LoVo (cell line): Measurements from ENCODE around the gene TNFAIP8.

Experiments
- DNase-seq: peaks from one replicate; pipeline ENCODE4 v3.0.0-alpha.2; 2016; ENCODE audit warnings: low spot score

The TNFAIP8 gene

GRCh38 chr5:119355685-119356611 is at the start of gene TNFAIP8:
TSS of gene TNFAIP8 (plus strand) at chr5:119356019. CDS start at chr5:119356091, 72 bp downstream.
- no peak for DNase-seq

GRCh38 chr5:119307170-119307569 is 48.6 kb upstream of the TNFAIP8 start:
- no peak for DNase-seq

GRCh38 chr5:119309326-119309725 is 46.5 kb upstream of the TNFAIP8 start:
- no peak for DNase-seq

GRCh38 chr5:119311688-119312087 is 44.1 kb upstream of the TNFAIP8 start:
- DNase-seq, result no peak

- DNase-seq, result no peak
Measured at GRCh38 chr5:119312403-119312802, 43.4 kb upstream of the TNFAIP8 start.

GRCh38 chr5:119313197-119313596 is 42.6 kb upstream of the TNFAIP8 start:
- no peak for DNase-seq

GRCh38 chr5:119313658-119314605 is 41.9 kb upstream of the TNFAIP8 start:
- no peak for DNase-seq

GRCh38 chr5:119315516-119315949 is 40.3 kb upstream of the TNFAIP8 start:
- peak; percentile 26 for DNase-seq

- DNase-seq, result no peak
Measured at GRCh38 chr5:119316086-119316485, 39.7 kb upstream of the TNFAIP8 start.

- DNase-seq, result no peak
Measured at GRCh38 chr5:119316906-119317305, 38.9 kb upstream of the TNFAIP8 start.

- no peak for DNase-seq
Measured at GRCh38 chr5:119318256-119318894, 37.4 kb upstream of the TNFAIP8 start.

- DNase-seq, result no peak
Measured at GRCh38 chr5:119319401-119319800, 36.4 kb upstream of the TNFAIP8 start.

- DNase-seq, result no peak
Measured at GRCh38 chr5:119319890-119320289, 35.9 kb upstream of the TNFAIP8 start.

- no peak for DNase-seq
Measured at GRCh38 chr5:119321569-119322311, 34.1 kb upstream of the TNFAIP8 start.

- peak; percentile 45 for DNase-seq
Measured at GRCh38 chr5:119322312-119322947, 33.4 kb upstream of the TNFAIP8 start.

GRCh38 chr5:119322948-119323537 is 32.8 kb upstream of the TNFAIP8 start:
- peak; percentile 52 for DNase-seq

GRCh38 chr5:119323601-119324000 is 32.2 kb upstream of the TNFAIP8 start:
- DNase-seq, result peak; percentile 51

GRCh38 chr5:119324842-119325241 is 31.0 kb upstream of the TNFAIP8 start:
- no peak for DNase-seq

- no peak for DNase-seq
Measured at GRCh38 chr5:119327018-119327417, 28.8 kb upstream of the TNFAIP8 start.
